WTC11 (cell line): Measurements from ENCODE around the gene OR52E5.

Experiments
- ATF2 ChIP-seq: sonication (generic); formaldehyde crosslinking; IDR thresholded peaks from 2 replicates; pipeline ENCODE4 v1.8.1; 2022; ENCODE audit warnings: low read depth, missing genetic modification reagents, borderline replicate concordance
- CTCF ChIP-seq: fragments of 200-600 bp; IDR thresholded peaks from 2 replicates; pipeline ENCODE4 v1.8.0; 2022; ENCODE audit warnings: antibody characterized with exemption
- ESRRA ChIP-seq: sonication (generic); formaldehyde crosslinking; IDR thresholded peaks from 2 replicates; pipeline ENCODE4 v1.8.1; 2022; ENCODE audit warnings: mild to moderate bottlenecking, missing genetic modification reagents, borderline replicate concordance
- TEAD1 ChIP-seq: sonication (generic); formaldehyde crosslinking; IDR thresholded peaks from 2 replicates; pipeline ENCODE4 v1.8.0; 2022; ENCODE audit warnings: mild to moderate bottlenecking, missing genetic modification reagents
- USF1 ChIP-seq: sonication (generic); formaldehyde crosslinking; IDR thresholded peaks from 2 replicates; pipeline ENCODE4 v1.8.0; 2022; ENCODE audit warnings: mild to moderate bottlenecking, missing genetic modification reagents
- ZBTB43 ChIP-seq: sonication (generic); formaldehyde crosslinking; IDR thresholded peaks from 2 replicates; pipeline ENCODE4 v1.8.1; 2023; ENCODE audit warnings: mild to moderate bottlenecking, missing genetic modification reagents
- ZNF396 ChIP-seq: fragments of 250-450 bp; sonication (Bioruptor Pico); IDR thresholded peaks from 2 replicates; pipeline ENCODE4 v1.8.0; 2021; ENCODE audit warnings: mild to moderate bottlenecking, moderate library complexity, borderline replicate concordance

- no peak for TF ChIP-seq CTCF
- no peak for TF ChIP-seq TEAD1
- no peak for TF ChIP-seq ESRRA (CRISPR knock-in tag)
- TF ChIP-seq ZNF396: no peak
- no peak for TF ChIP-seq ATF2
- TF ChIP-seq USF1 (CRISPR knock-in tag): no peak
- TF ChIP-seq ZBTB43 (CRISPR knock-in tag): no peak
Measured at GRCh38 chr11:5857590-5857989, 35.4 kb upstream of the OR52E5 start, which contains the start of gene OR52E8.
